Type B pancreatic cell (in vitro differentiated cells): ENCODE results near the gene WIPF2. TPM values are rescaled to one million over a fixed set of nuclear protein-coding genes. Genes with fewer than 3 reads are reported as not detected.

Experiments
- DNase-seq: peaks from one replicate; pipeline ENCODE4 v3.0.0; 2021; ENCODE audit warnings: mixed read lengths; ENCODE audit not compliant: unreplicated experiment; ENCODE audit errors: extremely low spot score
- H3K27ac Mint-ChIP-seq: 2 replicates; pipeline ENCODE4 v1.8.0; 2021; ENCODE audit warnings: mild to moderate bottlenecking, mixed read lengths
- H3K27me3 Mint-ChIP-seq: 2 replicates; pipeline ENCODE4 v1.8.0; 2021; ENCODE audit warnings: mixed read lengths
- H3K36me3 Mint-ChIP-seq: 2 replicates; pipeline ENCODE4 v1.8.0; 2021; ENCODE audit warnings: mixed read lengths
- H3K4me1 Mint-ChIP-seq: one replicate; pipeline ENCODE4 v1.8.0; 2021; ENCODE audit warnings: mixed read lengths; ENCODE audit not compliant: unreplicated experiment
- H3K4me3 Mint-ChIP-seq: 2 replicates; pipeline ENCODE4 v1.8.0; 2021; ENCODE audit warnings: mild to moderate bottlenecking, mixed read lengths
- H3K9me3 Mint-ChIP-seq: 2 replicates; pipeline ENCODE4 v1.8.0; 2021; ENCODE audit warnings: mixed read lengths
- CTCF ChIP-seq: fragments of 200-600 bp; sonication (generic); conservative IDR thresholded peaks from 2 replicates; pipeline ENCODE4 v1.5.0; 2021; ENCODE audit warnings: antibody characterized with exemption, mild to moderate bottlenecking
- total RNA-seq: library from RNA; stranded (reverse); gene quantifications from 2 replicates; pipeline ENCODE4 v1.2.1, GENCODE V29; 2021; ENCODE audit warnings: low replicate concordance

Gene WIPF2
- total RNA-seq, 1 donor from 2014 or later, result 27.2 TPM

- no peak overlapping the region for H3K4me3 Mint-ChIP-seq
- no peaks in the 10 kb centered on the region for H3K27me3 Mint-ChIP-seq
Observed at GRCh38 chr17:40264458-40265185, 45.5 kb downstream of the WIPF2 start.

DNA sequence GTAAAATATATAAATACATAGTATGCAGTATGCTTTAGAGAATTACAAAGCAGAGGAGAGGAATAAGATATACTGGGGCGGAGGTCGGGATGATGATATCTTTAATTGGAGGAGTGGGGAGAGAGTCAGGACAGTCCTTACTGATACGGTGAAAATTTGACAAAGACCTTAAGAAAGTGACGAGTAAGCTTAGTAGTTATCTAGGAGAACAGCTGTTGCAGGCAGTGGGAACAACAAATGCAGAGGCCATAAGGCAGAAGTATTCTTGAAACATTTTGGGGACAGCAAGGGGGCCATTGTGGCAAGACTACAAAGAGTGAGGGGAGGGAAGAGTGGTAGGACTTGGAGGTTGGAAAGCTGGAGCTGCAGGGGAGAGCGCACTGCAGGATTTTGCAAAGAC lies 46.2 kb downstream of the WIPF2 start:
- no peak for TF ChIP-seq CTCF
- no peak overlapping the region for H3K27ac Mint-ChIP-seq
- H3K4me1 Mint-ChIP-seq, result no peaks in the 10 kb centered on the region
- peaks cover 8% of the 10 kb centered on the region for H3K36me3 Mint-ChIP-seq
- H3K4me3 Mint-ChIP-seq, result no peak overlapping the region
- no peak for DNase-seq
- H3K27me3 Mint-ChIP-seq, result no peaks in the 10 kb centered on the region
- no peaks in the 10 kb centered on the region for H3K9me3 Mint-ChIP-seq

More at GRCh38 chr17:40264458-40265185, 45.5 kb downstream of the WIPF2 start:
- H3K27ac Mint-ChIP-seq, result no peak overlapping the region
- DNase-seq, result no peak
- TF ChIP-seq CTCF, result no peak
- peaks cover 8% of the 10 kb centered on the region for H3K36me3 Mint-ChIP-seq
- no peaks in the 10 kb centered on the region for H3K4me1 Mint-ChIP-seq
- no peaks in the 10 kb centered on the region for H3K9me3 Mint-ChIP-seq

DNA sequence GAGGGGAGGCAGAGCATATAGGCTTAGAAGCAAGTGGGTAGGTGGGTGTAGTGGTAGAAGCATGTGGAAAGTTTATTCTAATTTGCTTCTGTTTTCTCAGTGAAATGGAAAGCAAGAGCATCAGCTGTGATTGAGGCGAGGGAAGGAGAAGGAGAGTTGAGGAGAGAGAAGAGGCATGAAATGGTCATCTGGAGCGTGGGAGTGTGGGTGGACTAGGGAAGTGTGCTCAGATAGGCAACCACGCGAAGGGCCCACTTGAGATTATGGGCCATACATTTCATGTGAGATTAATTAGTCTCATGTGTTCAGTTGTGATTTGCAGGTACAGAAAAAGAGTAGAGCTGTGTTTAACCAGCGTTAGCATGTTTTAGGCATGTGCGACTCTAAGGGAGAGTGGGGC lies 47.8 kb downstream of the WIPF2 start:
- no peaks in the 10 kb centered on the region for H3K4me1 Mint-ChIP-seq
- no peak for TF ChIP-seq CTCF
- no peak for DNase-seq
- H3K4me3 Mint-ChIP-seq, result no peak overlapping the region
- no peak overlapping the region for H3K27ac Mint-ChIP-seq
- H3K36me3 Mint-ChIP-seq, result peaks cover 12% of the 10 kb centered on the region
- no peaks in the 10 kb centered on the region for H3K9me3 Mint-ChIP-seq
- H3K27me3 Mint-ChIP-seq, result no peaks in the 10 kb centered on the region

DNA sequence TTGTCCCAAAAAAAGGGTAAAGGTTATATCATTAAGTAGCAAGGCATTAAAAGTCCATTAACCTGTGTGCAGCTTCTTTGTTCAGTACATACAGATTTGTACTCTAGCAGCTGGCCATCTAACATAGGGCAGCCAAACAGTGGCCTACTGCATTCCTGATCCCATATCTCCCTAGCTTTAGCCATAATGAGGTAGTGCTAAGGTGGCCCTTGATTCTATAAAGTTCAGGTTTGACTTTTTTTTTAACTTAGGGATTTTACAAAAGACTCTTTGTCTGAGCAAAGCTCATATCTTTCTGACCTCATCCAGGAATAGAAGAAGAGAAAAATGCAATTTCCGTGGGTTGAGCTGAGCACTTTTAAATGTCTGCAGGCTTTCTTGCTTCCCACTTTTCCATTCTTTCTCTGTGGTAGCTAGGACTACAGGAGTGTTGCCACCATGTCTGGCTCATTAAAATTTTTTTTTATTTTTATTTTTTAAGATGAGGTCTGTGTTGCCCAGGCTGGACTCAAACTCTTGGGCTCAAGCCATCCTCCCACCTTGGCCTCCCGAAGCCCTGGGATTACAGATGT lies 49.1 kb downstream of the WIPF2 start:
- DNase-seq, result no peak
- Mint-ChIP-seq H3K36me3 (peaks cover 8% of the 10 kb centered on the region), H3K4me1 (no peaks in the 10 kb centered on the region), H3K9me3 (no peaks in the 10 kb centered on the region), H3K27me3 (no peaks in the 10 kb centered on the region), H3K27ac (no peak overlapping the region), H3K4me3 (no peak overlapping the region)
- no peak for TF ChIP-seq CTCF

- H3K27me3 Mint-ChIP-seq, result no peaks in the 10 kb centered on the region
- TF ChIP-seq CTCF, result no peak
- H3K4me1 Mint-ChIP-seq, result no peaks in the 10 kb centered on the region
- H3K36me3 Mint-ChIP-seq, result peaks cover 24% of the 10 kb centered on the region
- no peaks in the 10 kb centered on the region for H3K9me3 Mint-ChIP-seq
- H3K27ac Mint-ChIP-seq, result no peak overlapping the region
- H3K4me3 Mint-ChIP-seq, result no peak overlapping the region
- no peak for DNase-seq
Observed at GRCh38 chr17:40278414-40278813, 59.3 kb downstream of the WIPF2 start.
